PC-9 (cell line): Measurements from ENCODE around the gene MAPKAP1. TPM values are rescaled to one million over a fixed set of nuclear protein-coding genes. Genes with fewer than 3 reads are reported as not detected.

Source experiments
- BruUV-seq: library from RNA; stranded (reverse); fragments of 400-500 nt; replicated peaks from 2 replicates; lab custom pipeline; 2021; lab: Mats Ljungman, UMichigan
- CTCF ChIA-PET: fragments of 300-600 bp; sonication (Branson Sonifier 250); formaldehyde crosslinking; loops from one replicate; lab custom pipeline; 2022; ENCODE audit warnings: antibody characterized with exemption; lab: Charles Lee
- POLR2A ChIA-PET: fragments of 300-600 bp; sonication (Branson Sonifier 250); formaldehyde crosslinking; loops from one replicate; lab custom pipeline; 2022; ENCODE audit warnings: antibody characterized with exemption; ENCODE audit not compliant: unreplicated experiment; lab: Charles Lee
- DNase-seq, 2 experiments: peaks; one replicate each; pipeline versions ENCODE4 v3.0.0 to v3.0.0-alpha.2; 2015 to 2022; ENCODE audit warnings: mixed read lengths in 1 of 2
- H2AFZ ChIP-seq: fragments of 200-600 bp; sonication (generic); 2 replicates; pipeline ENCODE4 v1.8.1; 2017; ENCODE audit warnings: antibody characterized with exemption
- H3F3A ChIP-seq: fragments of 200-600 bp; sonication (generic); 2 replicates; pipeline ENCODE4 v1.8.1; 2017; ENCODE audit warnings: antibody characterized with exemption, mild to moderate bottlenecking, low read depth; ENCODE audit not compliant: insufficient read depth
- H3K27ac ChIP-seq: fragments of 200-600 bp; sonication (generic); 2 replicates; pipeline ENCODE4 v1.6.1; 2016; ENCODE audit warnings: mixed run types
- H3K27me3 ChIP-seq: fragments of 200-600 bp; sonication (generic); 2 replicates; pipeline ENCODE4 v1.6.1; 2016; ENCODE audit warnings: low read depth, mixed run types; ENCODE audit not compliant: insufficient read depth
- H3K36me3 ChIP-seq: fragments of 200-600 bp; sonication (generic); 2 replicates; pipeline ENCODE4 v1.6.1; 2016; ENCODE audit warnings: low read depth, mixed run types
- H3K4me1 ChIP-seq: fragments of 200-600 bp; sonication (generic); replicated peaks from 2 replicates; pipeline ENCODE4 v1.6.1; 2016; ENCODE audit warnings: mixed run types; ENCODE audit not compliant: insufficient read depth
- H3K4me2 ChIP-seq: fragments of 200-600 bp; sonication (generic); 2 replicates; pipeline ENCODE4 v1.6.1; 2017; ENCODE audit warnings: mixed run types
- H3K4me3 ChIP-seq: fragments of 200-600 bp; sonication (generic); 2 replicates; pipeline ENCODE4 v1.6.1; 2016; ENCODE audit warnings: mixed run types
- H3K79me2 ChIP-seq: fragments of 200-600 bp; sonication (generic); 2 replicates; pipeline ENCODE4 v1.6.1; 2017; ENCODE audit warnings: low read depth, mixed run types
- H3K9me2 ChIP-seq: fragments of 200-600 bp; sonication (generic); 2 replicates; pipeline ENCODE4 v1.8.1; 2017; ENCODE audit warnings: mild to moderate bottlenecking; ENCODE audit not compliant: insufficient read depth
- H3K9me3 ChIP-seq: fragments of 200-600 bp; sonication (generic); 2 replicates; pipeline ENCODE4 v1.8.1; 2016; ENCODE audit warnings: low read depth; ENCODE audit not compliant: insufficient read depth
- H4K20me1 ChIP-seq: fragments of 200-600 bp; sonication (generic); 2 replicates; pipeline ENCODE4 v1.8.1; 2017; ENCODE audit not compliant: insufficient read depth
- EZH2 ChIP-seq: fragments of 200-600 bp; sonication (generic); IDR thresholded peaks from 2 replicates; pipeline ENCODE4 v1.8.0; 2017; ENCODE audit warnings: antibody characterized with exemption, low read depth
- intact Hi-C: fragments of 100-400 bp; cut with micrococcal nuclease; formaldehyde crosslinking; loops from one replicate; pipeline ENCODE4 v1.10.0; 2022; ENCODE audit not compliant: unreplicated experiment
- total RNA-seq: library from RNA; stranded (reverse); gene quantifications from 2 replicates; pipeline ENCODE4 v1.2.3, GENCODE V29; 2021
- TF ChIP-seq, protein P1 (sequence below): fragments of 200-600 bp; sonication (generic); conservative IDR thresholded peaks from 2 replicates; pipeline ENCODE4 v1.6.1; 2017; ENCODE audit warnings: mixed run types, antibody characterized with exemption, mild to moderate bottlenecking, moderate library complexity

The MAPKAP1 gene
- total RNA-seq, 1 experiment from 2014 or later = 115 TPM

DNA sequence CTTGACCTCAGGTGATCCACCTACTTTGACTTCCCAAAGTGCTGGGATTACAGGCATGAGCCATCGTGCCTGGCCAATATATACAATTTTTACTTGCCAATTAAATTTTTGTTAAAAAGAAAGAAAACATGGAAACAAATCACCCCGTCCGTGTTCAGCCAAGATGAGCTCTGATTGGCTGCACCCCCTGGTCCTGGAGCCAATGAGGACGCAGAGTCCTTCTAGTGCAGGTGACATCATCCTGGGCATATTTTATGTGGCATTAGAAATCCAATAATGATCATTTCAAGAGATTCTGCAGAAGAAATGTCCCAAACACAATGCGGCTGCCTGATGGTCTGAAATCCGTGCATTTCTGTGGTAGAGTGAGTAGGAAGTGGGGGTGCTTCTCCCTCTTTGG, 285.8 kb downstream of the MAPKAP1 start:
- no peak for TF ChIP-seq EZH2
- TF ChIP-seq, protein P1, sequence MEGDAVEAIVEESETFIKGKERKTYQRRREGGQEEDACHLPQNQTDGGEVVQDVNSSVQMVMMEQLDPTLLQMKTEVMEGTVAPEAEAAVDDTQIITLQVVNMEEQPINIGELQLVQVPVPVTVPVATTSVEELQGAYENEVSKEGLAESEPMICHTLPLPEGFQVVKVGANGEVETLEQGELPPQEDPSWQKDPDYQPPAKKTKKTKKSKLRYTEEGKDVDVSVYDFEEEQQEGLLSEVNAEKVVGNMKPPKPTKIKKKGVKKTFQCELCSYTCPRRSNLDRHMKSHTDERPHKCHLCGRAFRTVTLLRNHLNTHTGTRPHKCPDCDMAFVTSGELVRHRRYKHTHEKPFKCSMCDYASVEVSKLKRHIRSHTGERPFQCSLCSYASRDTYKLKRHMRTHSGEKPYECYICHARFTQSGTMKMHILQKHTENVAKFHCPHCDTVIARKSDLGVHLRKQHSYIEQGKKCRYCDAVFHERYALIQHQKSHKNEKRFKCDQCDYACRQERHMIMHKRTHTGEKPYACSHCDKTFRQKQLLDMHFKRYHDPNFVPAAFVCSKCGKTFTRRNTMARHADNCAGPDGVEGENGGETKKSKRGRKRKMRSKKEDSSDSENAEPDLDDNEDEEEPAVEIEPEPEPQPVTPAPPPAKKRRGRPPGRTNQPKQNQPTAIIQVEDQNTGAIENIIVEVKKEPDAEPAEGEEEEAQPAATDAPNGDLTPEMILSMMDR = no peak
- ChIA-PET CTCF (no interaction called here), POLR2A (interaction anchor here (0.6 kb wide), 1 partner anchor 908 kb away, joined by 6 read pairs; no protein-coding TSS in a partner anchor)
- Histone ChIP-seq H3K9me2 (no peaks in the 10 kb centered on the region), H3K36me3 (no peaks in the 10 kb centered on the region), H2AFZ (no peak overlapping the region), H3K4me1 (no peaks in the 10 kb centered on the region), H3F3A (no peaks in the 10 kb centered on the region), H3K79me2 (no peaks in the 10 kb centered on the region), H3K27ac (no peak overlapping the region), H4K20me1 (no peaks in the 10 kb centered on the region), H3K4me2 (no peak overlapping the region), H3K9me3 (no peaks in the 10 kb centered on the region), H3K27me3 (no peaks in the 10 kb centered on the region), H3K4me3 (no peak overlapping the region)
- intact Hi-C loops = loop anchor here (10.0 kb wide), 2 partner anchors 214 to 324 kb away; partner anchors contain the start of gene PBX3
- no peak for DNase-seq
- BruUV-seq = no TSS peak

DNA sequence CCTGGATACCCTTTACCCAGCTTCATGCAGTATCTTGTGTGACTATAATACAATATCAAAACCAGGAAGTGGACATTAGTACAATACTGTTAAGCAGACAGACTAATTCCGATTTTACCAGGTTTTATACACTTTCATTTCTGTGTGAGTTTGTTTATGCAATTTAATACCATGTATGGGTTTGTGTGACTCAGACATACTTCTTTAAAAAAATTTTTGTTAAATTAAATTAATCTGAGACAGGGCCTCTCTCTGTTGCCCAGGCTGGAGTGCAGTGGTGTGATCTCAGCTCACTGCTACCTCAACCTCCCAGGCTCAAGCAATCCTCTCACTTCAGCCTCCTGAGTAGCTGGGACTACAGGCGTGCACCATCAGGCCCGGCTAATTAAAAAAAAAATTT, 288.6 kb downstream of the MAPKAP1 start:
- ChIA-PET POLR2A (no interaction called here), CTCF (no interaction called here)
- no peaks in the 10 kb centered on the region for H3K79me2 ChIP-seq
- no peak for DNase-seq
- intact Hi-C loops = no loop called here
- H3K27ac ChIP-seq = no peak overlapping the region
- BruUV-seq = no TSS peak
- no peaks in the 10 kb centered on the region for H3K36me3 ChIP-seq
- no peak overlapping the region for H3K4me3 ChIP-seq
- H3K9me2 ChIP-seq = no peaks in the 10 kb centered on the region
- no peaks in the 10 kb centered on the region for H3K4me1 ChIP-seq
- H2AFZ ChIP-seq = no peak overlapping the region
- no peak overlapping the region for H3K4me2 ChIP-seq
- no peaks in the 10 kb centered on the region for H3K9me3 ChIP-seq
- H3F3A ChIP-seq = no peaks in the 10 kb centered on the region
- no peaks in the 10 kb centered on the region for H3K27me3 ChIP-seq
- H4K20me1 ChIP-seq = no peaks in the 10 kb centered on the region
- TF ChIP-seq, protein P1 = no peak
- TF ChIP-seq EZH2 = no peak

DNA sequence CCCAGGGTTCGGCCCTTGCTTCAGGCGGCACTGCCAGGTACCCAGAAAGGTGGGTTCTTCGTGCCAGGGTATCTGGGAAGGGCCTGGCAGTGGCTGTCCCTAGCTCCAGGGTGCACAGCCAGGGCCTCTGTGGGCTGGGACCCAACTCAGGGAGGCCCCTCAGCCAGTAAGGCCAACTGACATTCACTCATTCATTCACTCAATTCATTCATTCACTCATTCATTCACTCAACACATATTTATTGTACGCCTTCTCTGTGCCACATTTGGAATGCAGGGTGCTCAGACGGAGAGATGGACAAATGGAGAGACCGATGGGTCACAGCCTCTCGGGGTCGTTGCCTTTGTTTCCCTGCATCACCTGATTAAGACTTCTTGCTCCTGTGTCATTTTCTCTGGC, 290.5 kb downstream of the MAPKAP1 start:
- Histone ChIP-seq H2AFZ (no peak overlapping the region), H3K27ac (no peak overlapping the region), H3K27me3 (no peaks in the 10 kb centered on the region), H3F3A (no peaks in the 10 kb centered on the region), H3K9me3 (no peaks in the 10 kb centered on the region), H3K36me3 (no peaks in the 10 kb centered on the region), H3K4me3 (no peak overlapping the region), H3K4me2 (no peak overlapping the region), H3K79me2 (no peaks in the 10 kb centered on the region), H3K9me2 (no peaks in the 10 kb centered on the region), H4K20me1 (no peaks in the 10 kb centered on the region), H3K4me1 (no peaks in the 10 kb centered on the region)
- no TSS peak for BruUV-seq
- TF ChIP-seq, protein P1 = no peak
- no peak for TF ChIP-seq EZH2
- POLR2A ChIA-PET = no interaction called here
- DNase-seq = no peak
- CTCF ChIA-PET = no interaction called here
- intact Hi-C loops = no loop called here
